ENCODE data around the gene CABLES1.

CABLES1 gene

GRCh38 chr18:23179416-23179815, 44.1 kb downstream of the CABLES1 start:
- POLR2A ChIA-PET: interaction anchor here (1.5 kb wide), 1 partner anchor 45 kb away, joined by 5 read pairs; the partner anchor contains the start of gene CABLES1
- DNase-seq (ENCODE audit: extremely low spot score): no peak
- CTCF ChIA-PET: no interaction called here
- TF ChIP-seq FOXA1 (IDR thresholded peaks at IDR 0.05) (no peak), BHLHE40 (IDR thresholded peaks at IDR 0.05; ENCODE audit: borderline replicate concordance) (no peak), L3MBTL2 (conservative IDR thresholded peaks at IDR 0.05) (no peak), CTBP1 (IDR thresholded peaks at IDR 0.05; ENCODE audit: borderline replicate concordance) (no peak), SUZ12 (IDR thresholded peaks at IDR 0.05) (no peak), LEF1 (IDR thresholded peaks at IDR 0.05; ENCODE audit: borderline replicate concordance) (no peak), NFRKB (IDR thresholded peaks at IDR 0.05) (no peak), ZNF384 (IDR thresholded peaks at IDR 0.05) (no peak), PKNOX1 (IDR thresholded peaks at IDR 0.05) (no peak), HDGF (IDR thresholded peaks at IDR 0.05; ENCODE audit: borderline replicate concordance) (no peak), ELF4 (IDR thresholded peaks at IDR 0.05) (no peak), FOXK2 (IDR thresholded peaks at IDR 0.05) (no peak), FOXM1 (IDR thresholded peaks at IDR 0.05; ENCODE audit: borderline replicate concordance) (no peak), SP1 (IDR thresholded peaks at IDR 0.05) (no peak), TARDBP (IDR thresholded peaks at IDR 0.05) (no peak), ARNT (IDR thresholded peaks at IDR 0.05) (no peak)

GRCh38 chr18:23181547-23181946, 46.3 kb downstream of the CABLES1 start:
- no peak for DNase-seq (ENCODE audit: extremely low spot score)
- POLR2A ChIA-PET: interaction anchor here (1.0 kb wide), 1 partner anchor 11 kb away, joined by 3 read pairs; no protein-coding TSS in a partner anchor
- TF ChIP-seq ARNT (IDR thresholded peaks at IDR 0.05) (no peak), ZNF384 (IDR thresholded peaks at IDR 0.05) (no peak), FOXK2 (IDR thresholded peaks at IDR 0.05) (no peak), CTBP1 (IDR thresholded peaks at IDR 0.05; ENCODE audit: borderline replicate concordance) (no peak), LEF1 (IDR thresholded peaks at IDR 0.05; ENCODE audit: borderline replicate concordance) (no peak), NFRKB (IDR thresholded peaks at IDR 0.05) (no peak), PKNOX1 (IDR thresholded peaks at IDR 0.05) (no peak), SP1 (IDR thresholded peaks at IDR 0.05) (no peak), TARDBP (IDR thresholded peaks at IDR 0.05) (no peak), FOXM1 (IDR thresholded peaks at IDR 0.05; ENCODE audit: borderline replicate concordance) (no peak), SUZ12 (IDR thresholded peaks at IDR 0.05) (no peak), HDGF (IDR thresholded peaks at IDR 0.05; ENCODE audit: borderline replicate concordance) (no peak), FOXA1 (IDR thresholded peaks at IDR 0.05) (no peak), BHLHE40 (IDR thresholded peaks at IDR 0.05; ENCODE audit: borderline replicate concordance) (no peak), L3MBTL2 (conservative IDR thresholded peaks at IDR 0.05) (no peak)
- CTCF ChIA-PET: interaction anchor here (1.4 kb wide), 1 partner anchor 26 kb away, joined by 4 read pairs; no protein-coding TSS in a partner anchor

GRCh38 chr18:23182606-23183005, 47.3 kb downstream of the CABLES1 start:
- CTCF ChIA-PET: interaction anchor here (1.4 kb wide), 1 partner anchor 25 kb away, joined by 4 read pairs; no protein-coding TSS in a partner anchor
- no peak for DNase-seq (ENCODE audit: extremely low spot score)
- no peak for TF ChIP-seq FOXA1 (IDR thresholded peaks at IDR 0.05)
- TF ChIP-seq FOXM1 (IDR thresholded peaks at IDR 0.05; ENCODE audit: borderline replicate concordance): no peak
- no peak for TF ChIP-seq ZNF384 (IDR thresholded peaks at IDR 0.05)
- TF ChIP-seq FOXK2 (IDR thresholded peaks at IDR 0.05): no peak
- POLR2A ChIA-PET: interaction anchor here (1.2 kb wide), 1 partner anchor 45 kb away, joined by 4 read pairs; no protein-coding TSS in a partner anchor

GRCh38 chr18:23183411-23184150, 48.3 kb downstream of the CABLES1 start:
- ChIA-PET POLR2A (interaction anchor here (1.2 kb wide), 1 partner anchor 46 kb away, joined by 4 read pairs; no protein-coding TSS in a partner anchor), CTCF (interaction anchor here (0.6 kb wide), 1 partner anchor 22 kb away, joined by 3 read pairs; no protein-coding TSS in a partner anchor)
- no peak for DNase-seq (ENCODE audit: extremely low spot score)
- TF ChIP-seq LEF1 (IDR thresholded peaks at IDR 0.05; ENCODE audit: borderline replicate concordance) (no peak), SP1 (IDR thresholded peaks at IDR 0.05) (no peak), ZNF384 (IDR thresholded peaks at IDR 0.05) (no peak), SUZ12 (IDR thresholded peaks at IDR 0.05) (no peak), PKNOX1 (IDR thresholded peaks at IDR 0.05) (no peak; the same call in 1 of the 2 replicates), CTBP1 (IDR thresholded peaks at IDR 0.05; ENCODE audit: borderline replicate concordance) (no peak), BHLHE40 (IDR thresholded peaks at IDR 0.05; ENCODE audit: borderline replicate concordance) (no peak), ARNT (IDR thresholded peaks at IDR 0.05) (no peak), L3MBTL2 (conservative IDR thresholded peaks at IDR 0.05) (no peak), NFRKB (IDR thresholded peaks at IDR 0.05) (no peak), HDGF (IDR thresholded peaks at IDR 0.05; ENCODE audit: borderline replicate concordance) (no peak), FOXM1 (IDR thresholded peaks at IDR 0.05; ENCODE audit: borderline replicate concordance) (no peak), TARDBP (IDR thresholded peaks at IDR 0.05) (no peak), FOXA1 (IDR thresholded peaks at IDR 0.05) (no peak), FOXK2 (IDR thresholded peaks at IDR 0.05) (no peak), ELF4 (IDR thresholded peaks at IDR 0.05) (no peak)

GRCh38 chr18:23186781-23187180, 51.5 kb downstream of the CABLES1 start:
- no peak for DNase-seq (ENCODE audit: extremely low spot score)
- POLR2A ChIA-PET: no interaction called here
- CTCF ChIA-PET: interaction anchor here (0.7 kb wide), 1 partner anchor 18 kb away, joined by 3 read pairs; no protein-coding TSS in a partner anchor
- TF ChIP-seq ELF4 (IDR thresholded peaks at IDR 0.05) (no peak), LEF1 (IDR thresholded peaks at IDR 0.05; ENCODE audit: borderline replicate concordance) (no peak), FOXA1 (IDR thresholded peaks at IDR 0.05) (no peak), TARDBP (IDR thresholded peaks at IDR 0.05) (no peak), L3MBTL2 (conservative IDR thresholded peaks at IDR 0.05) (no peak), SP1 (IDR thresholded peaks at IDR 0.05) (no peak), ARNT (IDR thresholded peaks at IDR 0.05) (no peak), NFRKB (IDR thresholded peaks at IDR 0.05) (no peak), ZNF384 (IDR thresholded peaks at IDR 0.05) (no peak), FOXK2 (IDR thresholded peaks at IDR 0.05) (no peak), BHLHE40 (IDR thresholded peaks at IDR 0.05; ENCODE audit: borderline replicate concordance) (no peak), SUZ12 (IDR thresholded peaks at IDR 0.05) (no peak), FOXM1 (IDR thresholded peaks at IDR 0.05; ENCODE audit: borderline replicate concordance) (no peak), CTBP1 (IDR thresholded peaks at IDR 0.05; ENCODE audit: borderline replicate concordance) (no peak), PKNOX1 (IDR thresholded peaks at IDR 0.05) (no peak)
